ENCODE measurements around the gene ATG9A.

ATG9A gene

GRCh38 chr2:219221957-219222518, 7.4 kb downstream of the ATG9A start:
- no peak for DNase-seq (ENCODE audit: low read depth)

DNA sequence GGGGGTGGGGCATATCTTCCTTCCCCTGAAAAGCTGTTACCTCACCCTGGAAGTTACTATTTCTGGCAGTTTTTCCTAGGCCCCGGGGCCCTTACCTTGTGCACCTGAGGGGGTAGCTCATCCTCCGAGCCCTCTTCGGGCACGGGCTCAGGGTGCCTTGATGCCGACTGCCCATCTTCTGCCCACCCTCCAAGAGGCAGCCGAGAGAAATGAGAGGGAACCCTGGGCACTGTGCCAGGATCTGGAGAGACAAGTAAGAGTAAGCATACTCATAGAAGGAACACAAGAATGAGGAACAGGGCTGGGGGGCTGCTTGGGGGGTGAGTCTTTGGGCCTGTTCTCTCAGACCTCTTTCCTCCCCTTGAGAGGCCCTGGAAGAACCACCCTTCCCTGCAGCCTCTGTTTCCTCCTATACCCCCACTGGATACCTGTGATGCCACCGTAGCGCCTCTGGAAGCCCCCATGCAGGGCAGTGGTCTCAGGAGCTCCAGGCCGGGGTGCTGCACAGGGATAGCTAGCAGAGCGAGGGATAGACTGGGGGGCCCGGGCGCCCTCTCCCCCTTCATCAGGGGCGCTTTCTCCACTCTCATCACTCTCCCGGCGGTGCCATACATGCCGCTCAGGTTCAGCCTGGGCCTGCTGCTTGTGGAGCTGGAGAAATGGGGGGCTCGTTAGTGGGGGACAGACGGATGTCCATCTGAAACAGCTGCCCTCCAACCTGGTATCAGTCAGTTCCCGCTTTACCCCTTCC, 8.6 kb downstream of the ATG9A start:
- no peak for DNase-seq (ENCODE audit: low read depth)

DNA sequence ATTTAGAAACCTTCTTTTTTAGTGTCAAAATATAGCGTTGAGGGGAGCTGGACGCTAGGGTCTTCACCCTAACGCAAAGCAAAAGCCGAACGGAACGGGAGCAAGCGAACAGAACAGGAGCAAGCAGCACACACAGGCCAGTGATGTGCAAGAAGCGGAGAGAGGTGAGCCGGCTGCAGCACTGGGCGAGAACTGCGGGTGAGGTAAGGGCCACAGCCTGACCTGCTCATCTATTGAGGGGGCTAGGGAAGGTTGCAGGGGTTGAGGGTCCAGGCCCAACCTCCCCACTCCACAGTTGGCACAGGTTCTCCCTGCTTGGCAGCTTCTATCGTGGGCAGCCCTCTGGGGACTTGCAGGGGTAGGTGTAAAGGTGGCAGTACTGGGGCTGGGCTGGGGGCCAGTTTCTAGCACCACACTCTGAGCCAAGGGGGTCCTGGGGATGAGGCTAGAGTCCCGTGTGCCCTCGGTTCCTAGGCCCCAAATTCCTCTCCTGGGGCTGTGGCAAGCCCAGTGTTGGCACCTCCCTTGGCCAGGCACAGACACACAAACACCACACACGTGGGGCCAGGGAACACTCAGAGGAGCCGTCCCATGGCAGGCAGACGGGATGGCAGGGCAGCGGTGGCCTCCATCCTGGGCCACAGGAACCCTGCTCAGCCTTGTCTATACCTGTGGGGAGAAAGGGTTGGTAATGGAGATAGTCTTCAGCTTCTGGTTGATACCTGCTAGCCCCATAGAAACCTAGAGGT, 9.5 kb downstream of the ATG9A start:
- DNase-seq (ENCODE audit: low read depth) = no peak

- peak; percentile 77 for DNase-seq (ENCODE audit: low read depth)
Measured at GRCh38 chr2:219218732-219219701, 10.4 kb downstream of the ATG9A start, which contains the start of gene ABCB6. Gene ABCB6, minus strand, starts transcription at chr2:219218958. Its CDS starts 285 bp downstream, at chr2:219218673.

GRCh38 chr2:219218217-219218731, 11.2 kb downstream of the ATG9A start:
- no peak for DNase-seq (ENCODE audit: low read depth)

DNA sequence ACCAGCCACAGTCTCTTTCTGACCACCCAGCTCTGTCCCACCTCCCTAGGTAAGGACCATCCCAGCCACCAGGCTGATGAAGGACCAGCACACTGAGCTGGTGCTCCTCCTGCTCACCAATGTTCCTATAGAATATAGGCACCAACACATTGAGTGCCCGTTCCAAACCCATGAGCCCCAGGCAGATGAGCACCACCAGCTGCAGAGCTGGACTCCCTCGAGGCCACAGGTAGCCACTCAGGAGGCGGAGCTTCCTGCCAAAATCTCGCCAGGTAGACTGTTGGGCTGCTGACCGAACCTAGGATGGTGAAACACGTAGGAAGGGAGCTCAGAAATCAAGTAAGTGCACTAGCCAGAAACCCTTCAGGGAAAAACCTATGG, 12.9 kb downstream of the ATG9A start:
- no peak for DNase-seq (ENCODE audit: low read depth)

- DNase-seq (ENCODE audit: low read depth) = no peak
Measured at GRCh38 chr2:219215871-219216534, 13.4 kb downstream of the ATG9A start.

- no peak for DNase-seq (ENCODE audit: low read depth)
Measured at GRCh38 chr2:219214786-219215185, 14.7 kb downstream of the ATG9A start.

- DNase-seq (ENCODE audit: low read depth) = no peak
Measured at GRCh38 chr2:219214141-219214540, 15.3 kb downstream of the ATG9A start.

DNA sequence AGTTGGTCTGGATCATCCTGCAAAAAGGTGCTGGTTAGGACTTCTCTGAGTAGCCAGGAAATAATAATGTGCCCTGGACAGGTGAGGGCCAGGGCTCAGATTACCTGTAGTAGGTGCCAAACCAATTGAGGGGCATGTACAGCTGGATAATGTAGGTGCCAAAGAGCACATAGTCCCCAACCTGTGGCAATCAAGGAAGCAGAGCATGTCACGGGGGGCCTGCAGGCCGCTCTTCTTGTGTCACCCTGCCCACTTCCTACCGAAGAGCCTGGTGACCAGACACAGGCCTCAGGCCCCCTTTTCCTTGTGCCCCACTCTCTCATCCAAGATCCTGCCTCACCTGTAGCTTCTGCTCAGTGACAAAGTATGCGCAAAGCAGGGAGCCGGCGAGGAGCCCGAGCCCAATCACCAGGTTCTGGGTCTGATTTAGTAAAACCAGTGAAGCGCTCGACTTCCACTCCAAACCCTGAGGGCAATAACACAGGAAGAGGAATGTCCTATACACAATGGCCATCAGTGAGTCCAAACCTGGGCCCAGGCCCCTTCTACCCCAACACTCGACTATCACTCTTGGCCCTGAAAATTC, 15.9 kb downstream of the ATG9A start:
- DNase-seq (ENCODE audit: low read depth) = no peak

- no peak for DNase-seq (ENCODE audit: low read depth)
Measured at GRCh38 chr2:219213026-219213415, 16.4 kb downstream of the ATG9A start.

- no peak for DNase-seq (ENCODE audit: low read depth)
Measured at GRCh38 chr2:219210886-219211362, 18.5 kb downstream of the ATG9A start.

DNA sequence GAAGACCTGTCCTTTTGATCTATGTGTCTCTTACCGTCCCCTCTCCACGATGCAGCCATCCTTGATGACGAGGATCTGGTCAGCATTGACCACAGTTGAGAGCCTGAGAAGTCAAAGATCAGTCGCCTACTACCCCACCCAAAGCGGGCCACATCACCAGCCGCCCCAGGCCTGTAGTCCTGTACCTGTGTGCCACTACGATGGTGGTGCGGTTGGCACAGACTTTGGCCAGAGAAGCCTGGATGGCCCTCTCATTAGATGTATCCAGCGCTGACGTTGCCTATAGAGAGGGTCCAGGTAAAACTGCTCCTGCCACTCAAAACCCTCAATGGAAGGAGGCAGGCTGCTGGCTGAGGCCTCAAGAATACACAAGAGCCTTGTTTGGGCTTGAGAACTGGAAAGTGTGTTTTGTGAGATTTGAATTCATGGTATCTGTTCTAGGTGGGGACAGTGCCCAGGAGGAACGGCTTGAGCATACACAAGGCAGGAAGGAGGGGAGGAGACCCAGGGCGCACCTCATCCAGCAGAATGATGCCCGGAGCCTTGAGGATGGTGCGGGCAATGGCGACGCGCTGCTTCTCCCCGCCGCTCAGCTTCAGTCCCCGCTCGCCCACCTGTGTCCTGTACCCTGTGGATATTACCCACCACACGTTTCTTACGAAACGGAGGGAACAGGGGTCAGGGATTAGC, 19.1 kb downstream of the ATG9A start:
- DNase-seq (ENCODE audit: low read depth) = no peak

GRCh38 chr2:219209236-219210195, 19.9 kb downstream of the ATG9A start:
- no peak for DNase-seq (ENCODE audit: low read depth)

DNA sequence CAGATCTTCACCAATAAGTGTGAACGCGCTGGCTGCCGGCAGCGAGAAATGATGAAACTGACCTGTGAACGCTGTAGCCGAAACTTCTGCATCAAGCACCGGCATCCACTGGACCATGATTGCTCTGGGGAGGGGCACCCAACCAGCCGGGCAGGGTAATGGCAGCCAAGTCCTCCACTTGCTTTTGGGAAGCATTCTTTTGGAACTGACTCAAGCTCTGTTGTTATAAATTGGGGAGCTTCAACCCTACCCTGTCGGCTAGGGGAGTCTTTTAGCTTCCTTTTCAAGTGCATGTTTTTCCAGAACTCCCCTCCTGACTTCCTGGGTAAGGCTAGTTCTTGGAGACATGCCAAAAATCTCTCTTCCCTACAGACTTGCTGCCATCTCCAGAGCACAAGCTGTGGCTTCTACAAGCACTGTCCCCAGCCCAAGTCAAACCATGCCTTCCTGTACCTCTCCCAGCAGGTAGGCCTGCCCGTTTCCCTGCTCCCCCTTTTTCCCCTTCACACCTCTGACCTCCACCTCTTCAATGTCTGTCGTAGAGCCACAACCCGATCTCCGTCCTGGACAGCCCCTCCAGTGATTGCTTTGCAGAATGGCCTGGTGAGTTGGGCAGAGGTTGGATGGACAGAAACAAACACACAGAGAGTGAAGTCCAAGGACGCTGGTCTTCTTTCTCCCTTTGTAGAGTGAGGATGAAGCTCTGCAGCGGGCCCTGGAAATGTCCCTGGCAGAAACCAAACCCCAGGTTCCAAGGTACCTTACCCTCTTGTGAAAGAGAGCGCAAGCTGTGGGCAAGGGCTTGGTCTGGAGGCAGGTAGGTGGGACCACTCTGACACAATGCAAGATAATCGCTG, 21.3 kb downstream of the ATG9A start:
- no peak for DNase-seq (ENCODE audit: low read depth)

GRCh38 chr2:219207134-219207883, 22.1 kb downstream of the ATG9A start:
- no peak for DNase-seq (ENCODE audit: low read depth)
